GF-D8 (cell line): Measurements from ENCODE around the gene QSOX1.

Experiments
- DNase-seq: peaks from one replicate; lab custom pipeline; 2025; lab: John Stamatoyannopoulos, UW

The QSOX1 gene

DNA sequence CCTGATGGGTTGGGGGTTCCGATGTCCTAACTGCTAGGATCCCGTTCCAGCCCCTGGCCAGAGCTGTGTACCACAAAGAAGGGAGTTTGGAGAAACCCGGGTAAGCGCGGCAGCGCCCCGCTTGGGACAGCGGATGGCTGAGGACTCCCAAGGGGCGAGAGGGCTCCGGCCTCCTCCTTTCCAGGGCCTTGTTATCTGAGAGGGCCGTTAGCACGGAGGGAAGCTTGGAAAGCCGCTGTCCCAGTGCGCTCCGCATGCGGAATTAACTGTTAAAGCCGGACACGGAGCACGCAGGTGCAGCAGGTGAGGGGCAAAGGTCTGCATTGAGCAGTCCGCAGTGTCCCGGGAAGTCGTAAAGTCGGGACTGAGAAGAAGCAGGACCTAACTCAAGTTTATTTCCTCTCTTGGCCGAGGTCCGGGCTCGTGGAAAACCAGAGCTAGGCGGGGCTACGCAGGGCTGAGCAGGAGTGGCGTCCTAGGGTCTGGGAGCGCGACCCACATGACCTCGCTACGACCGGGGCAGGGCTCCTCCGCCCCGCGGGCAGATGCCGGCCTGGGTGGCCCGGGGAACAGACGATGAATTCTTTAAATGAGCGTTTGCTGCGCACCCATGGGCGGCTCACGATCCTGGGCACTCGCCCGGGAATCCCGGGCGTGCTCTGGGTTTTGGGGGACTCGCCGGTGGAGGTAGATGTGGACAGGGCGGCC is 79.9 kb downstream of the QSOX1 start:
- no peak for DNase-seq

- DNase-seq: no peak
These were observed 80.4 kb downstream of the QSOX1 start for GRCh38 chr1:180235077-180235501.

DNA sequence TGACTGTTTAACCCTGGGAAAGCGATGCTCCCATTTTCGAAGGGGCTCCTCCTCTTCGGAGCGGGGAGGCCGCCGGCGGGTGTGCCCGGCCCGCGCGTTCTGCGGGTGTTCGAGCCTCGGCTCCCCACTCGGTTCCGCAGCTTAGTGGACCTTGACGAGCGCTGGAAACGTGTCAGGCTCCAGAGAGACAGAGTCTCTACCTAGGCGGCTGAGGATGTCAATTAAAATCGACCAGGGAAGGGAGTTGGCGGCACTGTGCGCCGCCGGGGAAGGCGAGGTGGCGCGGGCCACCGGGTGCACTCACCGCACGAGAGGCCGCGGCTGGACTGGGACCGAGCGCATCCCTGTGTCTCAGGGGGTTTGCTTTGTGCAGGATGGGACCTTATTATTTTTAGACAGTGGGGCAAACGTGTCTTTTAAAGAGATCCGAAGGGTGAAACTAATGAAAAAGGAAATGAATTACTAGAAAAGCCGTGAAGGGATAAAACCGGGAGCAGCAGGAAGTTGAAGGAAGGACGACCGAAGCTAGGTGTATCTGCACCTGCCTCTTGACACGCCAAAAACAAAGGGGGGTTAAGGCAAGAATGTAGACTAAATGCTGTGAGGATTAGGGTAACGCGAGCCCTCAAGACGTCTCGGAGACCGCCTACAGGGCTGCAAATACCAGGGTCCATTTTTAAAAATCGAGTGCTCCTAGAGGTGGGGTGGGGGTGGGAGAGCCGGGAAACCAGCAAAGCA is 81.0 kb downstream of the QSOX1 start:
- DNase-seq: no peak

DNA sequence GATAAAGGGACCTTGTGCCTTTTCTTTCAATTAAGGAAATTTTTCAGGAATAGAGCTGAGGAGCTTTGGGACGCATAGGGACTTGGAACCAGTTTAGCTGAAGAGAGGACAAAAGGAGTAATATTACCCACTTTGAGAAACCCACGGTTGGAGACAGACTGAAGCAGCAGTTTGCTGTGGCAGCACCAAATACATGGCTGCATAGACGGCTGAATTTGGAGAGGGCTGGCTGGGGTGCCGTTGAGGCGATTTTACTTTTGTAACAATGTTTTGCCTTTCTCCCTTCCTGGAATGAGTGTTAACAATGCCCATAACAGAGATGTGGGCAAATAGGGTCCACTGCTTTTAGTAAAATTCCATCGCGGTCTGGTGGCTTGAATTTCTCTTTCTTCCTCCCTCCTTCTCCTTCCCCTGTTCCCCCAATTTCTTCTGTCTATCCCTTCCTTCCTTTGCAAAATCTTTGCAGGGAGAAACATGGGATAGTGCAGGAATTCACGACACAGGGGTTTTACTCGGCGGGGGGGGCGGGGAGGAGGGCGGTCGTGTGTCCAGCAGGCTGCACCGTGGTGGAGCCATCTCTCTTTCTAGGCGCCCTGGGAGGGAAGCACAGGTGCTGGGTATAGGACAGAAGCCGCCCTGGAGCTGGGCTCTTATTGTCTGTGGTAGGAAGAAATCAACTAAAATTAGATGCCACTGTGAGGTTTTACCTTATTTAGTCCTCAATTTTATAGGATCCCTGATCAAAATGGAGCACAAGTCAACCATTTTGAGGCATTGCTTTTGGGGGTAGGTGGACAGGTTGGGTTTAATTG is 82.2 kb downstream of the QSOX1 start:
- no peak for DNase-seq

DNA sequence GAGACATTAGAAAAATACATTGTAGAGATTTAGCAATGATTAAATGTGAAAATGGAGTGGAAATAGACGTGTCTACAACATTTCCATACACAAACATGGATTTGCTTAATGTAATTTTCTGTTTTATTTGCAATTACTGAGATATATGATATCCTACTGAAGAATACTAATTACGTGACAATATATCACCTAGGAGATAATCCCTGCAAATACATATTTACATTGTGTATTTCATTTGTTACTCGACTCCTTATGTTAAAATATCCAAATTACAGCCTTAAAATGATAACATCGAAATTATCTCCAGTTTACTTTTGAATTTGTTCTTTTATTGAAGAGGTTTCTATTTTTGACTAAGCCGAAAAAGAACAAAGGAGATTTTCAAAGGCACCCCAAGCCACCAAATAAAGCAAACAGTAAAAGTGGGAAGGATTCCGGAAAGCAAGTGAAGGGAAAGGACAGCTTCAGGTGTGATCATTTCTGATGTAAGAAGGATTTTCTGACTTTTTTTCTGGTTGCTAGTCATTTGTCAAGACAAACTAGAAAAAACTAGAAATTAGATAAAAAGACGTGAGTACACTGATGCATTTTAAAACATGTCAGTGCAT is 83.3 kb downstream of the QSOX1 start:
- DNase-seq: no peak

DNA sequence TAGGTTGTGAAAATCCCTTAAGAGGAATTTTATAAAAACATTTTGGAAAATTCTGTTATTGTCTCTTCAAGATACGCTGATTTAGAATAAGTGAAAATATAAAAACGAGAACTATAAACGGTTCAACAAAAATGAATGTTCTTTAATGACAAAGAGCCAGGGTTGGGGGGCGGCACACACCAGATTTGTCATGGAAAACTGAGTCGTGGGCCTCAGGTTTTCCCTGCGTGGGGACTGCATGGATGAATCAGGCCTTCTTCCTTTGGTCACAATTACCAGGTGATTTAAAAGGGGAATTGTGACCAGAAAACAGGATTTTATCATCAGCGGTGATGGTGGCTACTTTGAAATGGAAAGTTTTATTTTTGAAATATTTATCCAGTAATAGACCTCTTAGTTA is 84.0 kb downstream of the QSOX1 start:
- DNase-seq: no peak

GRCh38 chr1:180239145-180240096 is 84.8 kb downstream of the QSOX1 start:
- no peak for DNase-seq

- DNase-seq: no peak
These were observed 87.3 kb downstream of the QSOX1 start for GRCh38 chr1:180241716-180242544.

- DNase-seq: no peak
These were observed 89.0 kb downstream of the QSOX1 start for GRCh38 chr1:180243517-180244221.

DNA sequence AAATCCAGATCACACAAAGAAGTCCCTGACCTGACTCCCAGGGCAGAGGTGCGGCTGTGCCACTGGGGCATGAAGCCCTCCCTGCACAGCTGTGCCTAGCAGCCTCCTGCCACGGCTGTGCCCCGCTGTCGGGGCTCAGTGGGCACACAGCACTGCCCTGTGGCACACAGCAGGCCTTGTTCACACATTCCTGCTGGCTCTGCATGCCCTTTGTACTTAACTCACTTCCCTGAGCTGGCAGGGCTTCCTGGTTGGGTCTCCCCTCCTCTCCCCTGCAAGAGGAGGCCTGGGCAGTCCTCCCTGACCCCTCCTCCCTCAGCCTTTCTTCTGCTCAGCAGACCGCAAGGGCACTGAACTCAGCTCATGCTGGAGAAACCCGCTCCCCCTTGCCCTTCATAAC is 90.2 kb downstream of the QSOX1 start:
- no peak for DNase-seq

GRCh38 chr1:180246579-180246978 is 91.9 kb downstream of the QSOX1 start:
- no peak for DNase-seq

- no peak for DNase-seq
These were observed 92.4 kb downstream of the QSOX1 start for GRCh38 chr1:180247061-180247460.

GRCh38 chr1:180247580-180247979 is 92.9 kb downstream of the QSOX1 start:
- no peak for DNase-seq

DNA sequence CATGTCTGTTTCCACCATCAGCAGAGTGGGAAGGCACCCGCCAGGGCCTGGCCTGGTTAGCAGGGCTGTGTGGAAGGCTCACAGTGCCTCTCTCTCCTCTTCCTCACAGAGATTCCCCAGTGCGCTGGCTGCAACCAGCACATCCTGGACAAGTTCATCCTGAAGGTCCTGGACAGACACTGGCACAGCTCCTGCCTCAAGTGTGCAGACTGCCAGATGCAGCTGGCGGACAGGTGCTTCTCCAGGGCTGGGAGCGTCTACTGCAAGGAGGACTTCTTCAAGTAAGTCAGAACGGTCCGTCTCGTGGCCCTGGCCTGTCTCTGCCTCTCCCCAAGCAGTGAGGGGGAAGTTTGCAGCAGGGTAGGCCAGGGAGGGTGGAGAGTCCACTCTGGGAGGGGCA is 93.5 kb downstream of the QSOX1 start:
- no peak for DNase-seq

DNA sequence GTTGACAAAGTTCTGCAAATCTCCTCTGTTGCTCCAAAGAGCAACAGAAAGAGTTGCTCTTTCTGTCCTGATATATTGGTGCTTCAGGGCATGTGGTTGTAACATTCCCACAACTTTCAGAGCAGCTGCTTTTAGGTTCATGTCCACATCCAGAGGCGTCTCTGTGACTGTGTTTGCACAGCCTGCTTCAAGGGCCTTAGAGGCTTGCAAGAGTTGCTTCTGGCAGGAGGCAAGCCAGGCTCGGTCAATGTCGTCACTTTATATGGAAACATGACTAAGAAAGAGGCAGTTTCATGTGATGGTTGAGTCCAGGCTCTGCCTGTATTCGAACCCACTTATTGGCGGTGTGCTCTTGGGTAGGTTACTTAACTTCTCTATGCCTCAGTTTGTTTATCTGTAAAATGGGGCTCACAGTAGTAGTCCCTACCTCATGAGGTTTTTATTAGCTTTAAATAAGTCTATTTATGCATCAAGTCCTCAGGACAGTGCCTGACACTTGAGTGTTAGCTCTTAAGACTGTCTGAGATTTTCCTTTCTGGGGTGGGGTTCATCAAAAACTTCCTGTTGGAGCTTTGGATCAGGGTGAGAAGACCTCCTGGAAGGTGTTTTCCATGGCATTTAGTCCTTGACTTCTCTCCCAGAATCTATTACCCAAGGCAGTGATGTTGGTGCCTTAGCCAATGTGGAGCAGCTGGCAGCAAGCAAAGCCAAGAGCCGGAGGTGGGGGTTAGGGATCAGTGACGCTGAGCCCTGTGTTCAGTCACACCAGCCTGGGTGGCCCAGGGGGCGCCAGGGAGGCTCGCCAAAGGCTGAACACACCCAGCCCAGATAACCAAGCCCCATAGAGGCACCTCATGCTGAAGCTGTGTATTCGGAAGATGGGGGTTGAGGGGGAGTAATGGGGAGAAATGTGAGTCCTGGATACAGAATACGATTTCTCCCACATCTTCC is 94.3 kb downstream of the QSOX1 start:
- no peak for DNase-seq

DNA sequence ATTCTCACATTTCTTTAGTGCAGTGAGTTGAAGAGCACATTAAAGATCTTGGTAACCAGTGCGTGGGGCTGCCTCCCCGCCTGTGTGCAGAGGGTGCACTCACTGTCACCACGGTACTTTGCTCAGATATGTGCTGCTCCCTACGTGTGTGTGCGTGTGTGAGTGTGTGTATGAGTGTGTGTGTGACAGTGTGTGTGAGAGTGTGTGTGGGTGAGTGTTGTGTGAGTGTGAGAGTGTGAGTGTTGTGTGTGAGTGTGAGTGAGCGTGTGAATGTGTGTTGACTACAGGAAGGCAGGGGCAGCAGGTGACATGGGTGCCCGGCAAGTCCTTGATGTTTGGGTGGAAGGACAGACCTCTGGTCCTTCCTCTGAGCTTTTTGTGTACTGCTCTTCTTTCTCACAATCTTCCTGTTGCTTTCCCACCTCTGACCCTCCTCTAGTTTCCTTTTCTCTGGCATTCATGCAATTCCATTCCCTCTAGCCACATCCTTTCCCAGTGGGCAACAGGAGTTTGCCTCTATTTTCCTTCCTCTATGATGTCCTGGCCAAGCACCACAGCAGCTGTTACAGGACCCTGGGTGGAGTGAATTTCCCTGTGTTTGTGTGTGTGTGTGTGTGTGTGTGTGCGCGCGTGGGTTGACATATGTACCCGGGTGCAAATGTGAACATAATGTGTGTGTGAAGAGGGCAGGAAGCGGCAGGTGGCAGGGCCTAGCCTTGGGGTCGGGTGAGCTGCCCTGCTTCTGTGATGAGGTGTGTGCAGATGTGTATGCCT is 95.2 kb downstream of the QSOX1 start:
- DNase-seq: no peak

GRCh38 chr1:180250499-180250770 is 95.8 kb downstream of the QSOX1 start:
- DNase-seq: no peak

- DNase-seq: no peak
These were observed 96.3 kb downstream of the QSOX1 start for GRCh38 chr1:180250883-180251509.
